ENCODE measurements around the gene ACSL1. TPM values are rescaled to one million over a fixed set of nuclear protein-coding genes. Genes with fewer than 3 reads are reported as not detected.
A peak's percentile ranks its signal among the peaks of the same experiment; 100 is the strongest.

The ACSL1 gene
- total RNA-seq, 1 donor from 2014 or later: 321 TPM

GRCh38 chr4:184756399-184756798, 69.4 kb downstream of the ACSL1 start:
- intact Hi-C loops (cut with DNase I): no loop called here

GRCh38 chr4:184755278-184755677, 70.5 kb downstream of the ACSL1 start:
- no peak for DNase-seq
- intact Hi-C loops (cut with DNase I): no loop called here
- no peak overlapping the region for H3K27ac ChIP-seq
- H3K27me3 ChIP-seq (ENCODE audit: low read depth): no peaks in the 10 kb centered on the region
- H3K9me3 ChIP-seq: no peaks in the 10 kb centered on the region
- peaks cover 48% of the 10 kb centered on the region for H3K36me3 ChIP-seq
- H3K4me3 ChIP-seq: no peak overlapping the region
- TF ChIP-seq CTCF (IDR thresholded peaks at IDR 0.05): no peak
- peaks cover 8% of the 10 kb centered on the region for H3K4me1 ChIP-seq
- ATAC-seq: no peak

More at GRCh38 chr4:184756399-184756798, 69.4 kb downstream of the ACSL1 start:
- ATAC-seq (peak in 1 of 2 donors; percentile 58), DNase-seq (no peak)
- no peak for TF ChIP-seq CTCF (IDR thresholded peaks at IDR 0.05)
- no peaks in the 10 kb centered on the region for H3K27me3 ChIP-seq (ENCODE audit: low read depth)
- peaks cover 59% of the 10 kb centered on the region for H3K36me3 ChIP-seq
- H3K9me3 ChIP-seq: no peaks in the 10 kb centered on the region
- no peak overlapping the region for H3K27ac ChIP-seq
- H3K4me1 ChIP-seq: no peaks in the 10 kb centered on the region
- H3K4me3 ChIP-seq: no peak overlapping the region

GRCh38 chr4:184752496-184753275, 73.1 kb downstream of the ACSL1 start:
- H3K27me3 ChIP-seq (ENCODE audit: low read depth): no peaks in the 10 kb centered on the region
- H3K36me3 ChIP-seq: peaks cover 34% of the 10 kb centered on the region
- H3K4me1 ChIP-seq: peaks cover 25% of the 10 kb centered on the region
- TF ChIP-seq CTCF (IDR thresholded peaks at IDR 0.05): no peak
- DNase-seq (no peak), ATAC-seq (no peak)
- intact Hi-C loops (cut with DNase I): no loop called here
- no peaks in the 10 kb centered on the region for H3K9me3 ChIP-seq
- H3K27ac ChIP-seq: no peak overlapping the region
- H3K4me3 ChIP-seq: no peak overlapping the region

- intact Hi-C loops (cut with DNase I): no loop called here
- Histone ChIP-seq H3K27ac (no peak overlapping the region), H3K9me3 (no peaks in the 10 kb centered on the region), H3K4me3 (no peak overlapping the region), H3K27me3 (ENCODE audit: low read depth) (no peaks in the 10 kb centered on the region), H3K4me1 (peaks cover 36% of the 10 kb centered on the region), H3K36me3 (peaks cover 23% of the 10 kb centered on the region)
- ATAC-seq: no peak
- DNase-seq: no peak
- TF ChIP-seq CTCF (IDR thresholded peaks at IDR 0.05): no peak
These were observed 74.2 kb downstream of the ACSL1 start for GRCh38 chr4:184751585-184751956.

GRCh38 chr4:184750926-184751584, 74.7 kb downstream of the ACSL1 start:
- DNase-seq (no peak), ATAC-seq (no peak)
- Histone ChIP-seq H3K36me3 (peaks cover 18% of the 10 kb centered on the region), H3K9me3 (no peaks in the 10 kb centered on the region), H3K27me3 (ENCODE audit: low read depth) (no peaks in the 10 kb centered on the region), H3K4me1 (peaks cover 41% of the 10 kb centered on the region), H3K27ac (no peak overlapping the region), H3K4me3 (no peak overlapping the region)
- intact Hi-C loops (cut with DNase I): no loop called here
- no peak for TF ChIP-seq CTCF (IDR thresholded peaks at IDR 0.05)
